ENCODE data around the gene RNF130.
A peak's percentile ranks its signal among the peaks of the same experiment; 100 is the strongest.

Gene RNF130

GRCh38 chr5:180053061-180053602 is 18.4 kb downstream of the RNF130 start:
- Histone ChIP-seq H3K4me1 (ENCODE audit: control extremely low read depth in 1 of 4, control insufficient read depth in 4 of 4, insufficient read depth in 4 of 4, low read length in 3 of 4) (peaks cover 14 to 37% (median 27%) of the 10 kb centered on the region in 4 experiments), H3K9me3 (ENCODE audit: control extremely low read depth in 1 of 5, control insufficient read depth in 4 of 5, insufficient read depth in 2 of 5, low read depth in 1 of 5, low read length in 4 of 5) (peaks cover 0 to 6% (median 0%) of the 10 kb centered on the region in 5 experiments), H3K36me3 (ENCODE audit: control insufficient read depth in 4 of 4, insufficient read depth in 4 of 4, low read length in 3 of 4) (peaks cover 0 to 10% (median 3%) of the 10 kb centered on the region in 4 experiments), H3K27ac (ENCODE audit: insufficient read depth in 1 of 2, low read depth in 1 of 2, low read length in 2 of 2, poor library complexity in 1 of 2, severe bottlenecking in 2 of 2) (no peak overlapping the region), H3K27me3 (replicated peaks in 2 of 5; ENCODE audit: control insufficient read depth in 4 of 5, insufficient read depth in 5 of 5, low read length in 4 of 5) (no peaks in the 10 kb centered on the region), H3K4me3 (ENCODE audit: control insufficient read depth in 1 of 7, extremely low read depth in 1 of 7, insufficient read depth in 4 of 7, low read depth in 2 of 7, low read length in 6 of 7) (no peak overlapping the region)
- no peak for DNase-seq
- 96% methylated on average over 6 of the region's 8 CpGs for WGBS (ENCODE audit: insufficient coverage)
- ChIA-PET POLR2A (no interaction called here), CTCF (interaction anchor here (1.0 to 2.7 kb wide), 5 partner anchors 11 to 27 kb away, joined by 3 to 10 read pairs (median 5); no protein-coding TSS in a partner anchor)

- Histone ChIP-seq H3K9me3 (ENCODE audit: control extremely low read depth in 1 of 5, control insufficient read depth in 4 of 5, insufficient read depth in 2 of 5, low read depth in 1 of 5, low read length in 4 of 5) (peaks cover 0 to under 1% (median 0%) of the 10 kb centered on the region in 5 experiments), H3K4me1 (ENCODE audit: control extremely low read depth in 1 of 4, control insufficient read depth in 4 of 4, insufficient read depth in 4 of 4, low read length in 3 of 4) (peaks cover 17 to 44% (median 34%) of the 10 kb centered on the region in 4 experiments), H3K4me3 (ENCODE audit: control insufficient read depth in 1 of 7, extremely low read depth in 1 of 7, insufficient read depth in 4 of 7, low read depth in 2 of 7, low read length in 6 of 7) (no peak overlapping the region), H3K36me3 (ENCODE audit: control insufficient read depth in 4 of 4, insufficient read depth in 4 of 4, low read length in 3 of 4) (peaks cover 0 to 5% (median 0%) of the 10 kb centered on the region in 4 experiments), H3K27ac (ENCODE audit: insufficient read depth in 1 of 2, low read depth in 1 of 2, low read length in 2 of 2, poor library complexity in 1 of 2, severe bottlenecking in 2 of 2) (peak overlapping the region in 1 of 2 experiments; percentile 18), H3K27me3 (replicated peaks in 2 of 5; ENCODE audit: control insufficient read depth in 4 of 5, insufficient read depth in 5 of 5, low read length in 4 of 5) (no peaks in the 10 kb centered on the region)
- ChIA-PET CTCF (interaction anchor here (1.0 to 2.7 kb wide), 4 partner anchors 10 to 24 kb away, joined by 3 to 10 read pairs (median 4); no protein-coding TSS in a partner anchor), POLR2A (no interaction called here)
- 100% methylated on average over 3 of the region's 5 CpGs for WGBS (ENCODE audit: insufficient coverage)
- DNase-seq = no peak
These were observed 19.2 kb downstream of the RNF130 start for GRCh38 chr5:180052211-180052818.

- Histone ChIP-seq H3K27ac (ENCODE audit: insufficient read depth in 1 of 2, low read depth in 1 of 2, low read length in 2 of 2, poor library complexity in 1 of 2, severe bottlenecking in 2 of 2) (peak overlapping the region; percentile 64 to 93), H3K4me1 (ENCODE audit: control extremely low read depth in 1 of 4, control insufficient read depth in 4 of 4, insufficient read depth in 4 of 4, low read length in 3 of 4) (peaks cover 22 to 43% (median 32%) of the 10 kb centered on the region in 4 experiments), H3K27me3 (replicated peaks in 2 of 5; ENCODE audit: control insufficient read depth in 4 of 5, insufficient read depth in 5 of 5, low read length in 4 of 5) (no peaks in the 10 kb centered on the region), H3K9me3 (ENCODE audit: control extremely low read depth in 1 of 5, control insufficient read depth in 4 of 5, insufficient read depth in 2 of 5, low read depth in 1 of 5, low read length in 4 of 5) (peaks cover 0 to 11% (median 0%) of the 10 kb centered on the region in 5 experiments), H3K36me3 (ENCODE audit: control insufficient read depth in 4 of 4, insufficient read depth in 4 of 4, low read length in 3 of 4) (peaks cover 0 to 18% (median 5%) of the 10 kb centered on the region in 4 experiments), H3K4me3 (ENCODE audit: control insufficient read depth in 1 of 7, extremely low read depth in 1 of 7, insufficient read depth in 4 of 7, low read depth in 2 of 7, low read length in 6 of 7) (no peak overlapping the region)
- no peak for DNase-seq
- POLR2A ChIA-PET = interaction anchor here (2.0 kb wide), 1 partner anchor 19 kb away, joined by 6 read pairs; no protein-coding TSS in a partner anchor
- CTCF ChIA-PET = interaction anchor here (1.5 to 3.5 kb wide), 4 partner anchors 9 to 34 kb away, joined by 3 to 14 read pairs (median 8); no protein-coding TSS in a partner anchor
- WGBS (ENCODE audit: insufficient coverage) = 82% methylated on average over 9 of the region's 9 CpGs
These were observed 21.2 kb downstream of the RNF130 start for GRCh38 chr5:180050121-180050940.

- no peaks in the 10 kb centered on the region for H3K27me3 ChIP-seq (replicated peaks in 2 of 5; ENCODE audit: control insufficient read depth in 4 of 5, insufficient read depth in 5 of 5, low read length in 4 of 5)
- peak overlapping the region; percentile 87 to 93 for H3K27ac ChIP-seq (ENCODE audit: insufficient read depth in 1 of 2, low read depth in 1 of 2, low read length in 2 of 2, poor library complexity in 1 of 2, severe bottlenecking in 2 of 2)
- peak; percentile 73 to 91 (median 81) for DNase-seq
- ChIA-PET POLR2A (interaction anchor here (0.7 to 2.0 kb wide), 2 partner anchors 21 to 32 kb away, joined by 3 to 6 read pairs; no protein-coding TSS in a partner anchor), CTCF (interaction anchor here (0.8 to 3.5 kb wide), 10 partner anchors 10 to 43 kb away, joined by 3 to 14 read pairs (median 5); no protein-coding TSS in a partner anchor)
- no CpG with 5 or more reads among the region's 2 CpGs for WGBS (ENCODE audit: insufficient coverage)
- peak overlapping the region in 2 of 7 experiments; percentile 26 to 46 for H3K4me3 ChIP-seq (ENCODE audit: control insufficient read depth in 1 of 7, extremely low read depth in 1 of 7, insufficient read depth in 4 of 7, low read depth in 2 of 7, low read length in 6 of 7)
- H3K9me3 ChIP-seq (ENCODE audit: control extremely low read depth in 1 of 5, control insufficient read depth in 4 of 5, insufficient read depth in 2 of 5, low read depth in 1 of 5, low read length in 4 of 5) = peaks cover 0 to 11% (median 0%) of the 10 kb centered on the region in 5 experiments
- H3K4me1 ChIP-seq (ENCODE audit: control extremely low read depth in 1 of 4, control insufficient read depth in 4 of 4, insufficient read depth in 4 of 4, low read length in 3 of 4) = peaks cover 22 to 40% (median 32%) of the 10 kb centered on the region in 4 experiments
- H3K36me3 ChIP-seq (ENCODE audit: control insufficient read depth in 4 of 4, insufficient read depth in 4 of 4, low read length in 3 of 4) = peaks cover 0 to 23% (median 7%) of the 10 kb centered on the region in 4 experiments
These were observed 22.4 kb downstream of the RNF130 start for GRCh38 chr5:180049185-180049548.

- H3K9me3 ChIP-seq (ENCODE audit: control extremely low read depth in 1 of 5, control insufficient read depth in 4 of 5, insufficient read depth in 2 of 5, low read depth in 1 of 5, low read length in 4 of 5) = peaks cover 0 to 11% (median 0%) of the 10 kb centered on the region in 5 experiments
- no peaks in the 10 kb centered on the region for H3K27me3 ChIP-seq (replicated peaks in 2 of 5; ENCODE audit: control insufficient read depth in 4 of 5, insufficient read depth in 5 of 5, low read length in 4 of 5)
- POLR2A ChIA-PET = interaction anchor here (0.7 kb wide), 1 partner anchor 246 kb away, joined by 3 read pairs; no protein-coding TSS in a partner anchor
- peaks cover 22 to 35% (median 32%) of the 10 kb centered on the region in 4 experiments for H3K4me1 ChIP-seq (ENCODE audit: control extremely low read depth in 1 of 4, control insufficient read depth in 4 of 4, insufficient read depth in 4 of 4, low read length in 3 of 4)
- CTCF ChIA-PET = interaction anchor here (3.5 kb wide), 1 partner anchor 12 kb away, joined by 14 read pairs; no protein-coding TSS in a partner anchor
- peaks cover 0 to 23% (median 7%) of the 10 kb centered on the region in 4 experiments for H3K36me3 ChIP-seq (ENCODE audit: control insufficient read depth in 4 of 4, insufficient read depth in 4 of 4, low read length in 3 of 4)
- no peak overlapping the region for H3K4me3 ChIP-seq (ENCODE audit: control insufficient read depth in 1 of 7, extremely low read depth in 1 of 7, insufficient read depth in 4 of 7, low read depth in 2 of 7, low read length in 6 of 7)
- WGBS (ENCODE audit: insufficient coverage) = 62% methylated on average over 7 of the region's 8 CpGs
- peak overlapping the region; percentile 87 to 93 for H3K27ac ChIP-seq (ENCODE audit: insufficient read depth in 1 of 2, low read depth in 1 of 2, low read length in 2 of 2, poor library complexity in 1 of 2, severe bottlenecking in 2 of 2)
- DNase-seq = no peak
These were observed 23.9 kb downstream of the RNF130 start for GRCh38 chr5:180047667-180048066.

GRCh38 chr5:180046656-180047055 is 24.9 kb downstream of the RNF130 start:
- DNase-seq = no peak
- Histone ChIP-seq H3K27me3 (replicated peaks in 2 of 5; ENCODE audit: control insufficient read depth in 4 of 5, insufficient read depth in 5 of 5, low read length in 4 of 5) (no peaks in the 10 kb centered on the region), H3K4me3 (ENCODE audit: control insufficient read depth in 1 of 7, extremely low read depth in 1 of 7, insufficient read depth in 4 of 7, low read depth in 2 of 7, low read length in 6 of 7) (no peak overlapping the region), H3K4me1 (ENCODE audit: control extremely low read depth in 1 of 4, control insufficient read depth in 4 of 4, insufficient read depth in 4 of 4, low read length in 3 of 4) (peaks cover 22 to 35% (median 32%) of the 10 kb centered on the region in 4 experiments), H3K27ac (ENCODE audit: insufficient read depth in 1 of 2, low read depth in 1 of 2, low read length in 2 of 2, poor library complexity in 1 of 2, severe bottlenecking in 2 of 2) (peak overlapping the region in 1 of 2 experiments; percentile 93), H3K9me3 (ENCODE audit: control extremely low read depth in 1 of 5, control insufficient read depth in 4 of 5, insufficient read depth in 2 of 5, low read depth in 1 of 5, low read length in 4 of 5) (peaks cover 0 to 11% (median 0%) of the 10 kb centered on the region in 5 experiments), H3K36me3 (ENCODE audit: control insufficient read depth in 4 of 4, insufficient read depth in 4 of 4, low read length in 3 of 4) (peaks cover 0 to 18% (median 7%) of the 10 kb centered on the region in 4 experiments)
- POLR2A ChIA-PET = no interaction called here
- CTCF ChIA-PET = no interaction called here
- 76% methylated on average over 4 of the region's 5 CpGs for WGBS (ENCODE audit: insufficient coverage)

All from common myeloid progenitor, CD34-positive (primary cell).